WERI-Rb-1 (cell line): Measurements from ENCODE around the gene CKLF.
"Not testable (repeated sequence)": the region's sequence is repeated elsewhere in the genome, so short reads cannot be mapped to it uniquely, and the experiment has no call there.

ENCODE experiments used
- DNase-seq: peaks from one replicate; pipeline ENCODE4 v3.0.0-alpha.2; 2020
- H3K27ac ChIP-seq: fragments of 250-450 bp; sonication (Bioruptor Pico); 2 replicates; pipeline ENCODE4 v1.5.1; 2020; ENCODE audit warnings: mild to moderate bottlenecking, moderate library complexity
- H3K27me3 ChIP-seq: fragments of 250-450 bp; sonication (Bioruptor Pico); 2 replicates; pipeline ENCODE4 v1.5.1; 2021; ENCODE audit warnings: mild to moderate bottlenecking, low read depth, moderate library complexity; ENCODE audit not compliant: insufficient read depth, severe bottlenecking
- H3K36me3 ChIP-seq: fragments of 250-450 bp; sonication (Bioruptor Pico); 2 replicates; pipeline ENCODE4 v1.5.1; 2020; ENCODE audit warnings: mild to moderate bottlenecking, moderate library complexity
- H3K4me3 ChIP-seq: 2 replicates; pipeline ENCODE4 v1.5.1; 2011; ENCODE audit warnings: low read depth, mild to moderate bottlenecking, control low read depth, low read length
- H3K9me3 ChIP-seq: fragments of 250-450 bp; sonication (Bioruptor Pico); 2 replicates; pipeline ENCODE4 v1.5.1; 2021; ENCODE audit warnings: mild to moderate bottlenecking, moderate library complexity; ENCODE audit not compliant: severe bottlenecking
- CTCF ChIP-seq: IDR thresholded peaks from 2 replicates; pipeline ENCODE4 v1.5.1; 2011; ENCODE audit warnings: low read depth, mild to moderate bottlenecking, control low read depth, inconsistent platforms, low read length

CKLF gene

GRCh38 chr16:66562409-66562808, 10.0 kb downstream of the CKLF start:
- H3K36me3 ChIP-seq: peaks cover 60% of the 10 kb centered on the region
- no peaks in the 10 kb centered on the region for H3K27me3 ChIP-seq
- no peak for DNase-seq
- no peak overlapping the region for H3K27ac ChIP-seq
- H3K4me3 ChIP-seq: no peak overlapping the region
- no peaks in the 10 kb centered on the region for H3K9me3 ChIP-seq
- TF ChIP-seq CTCF: no peak

GRCh38 chr16:66562986-66563385, 10.6 kb downstream of the CKLF start:
- peaks cover 61% of the 10 kb centered on the region for H3K36me3 ChIP-seq
- H3K27me3 ChIP-seq: no peaks in the 10 kb centered on the region
- H3K9me3 ChIP-seq: no peaks in the 10 kb centered on the region
- TF ChIP-seq CTCF: no peak
- no peak overlapping the region for H3K4me3 ChIP-seq
- H3K27ac ChIP-seq: no peak overlapping the region
- DNase-seq: no peak

GRCh38 chr16:66563574-66564334, 11.4 kb downstream of the CKLF start:
- Histone ChIP-seq H3K36me3 (peaks cover 53% of the 10 kb centered on the region), H3K9me3 (no peaks in the 10 kb centered on the region), H3K27me3 (no peaks in the 10 kb centered on the region), H3K4me3 (no peak overlapping the region), H3K27ac (no peak overlapping the region)
- no peak for DNase-seq
- TF ChIP-seq CTCF: no peak

GRCh38 chr16:66566051-66566901, 13.9 kb downstream of the CKLF start, which contains the start of gene CMTM1:
CMTM1 (plus strand) TSS chr16:66566439; CDS start chr16:66566514, 75 bp downstream.
- DNase-seq: no peak
- H3K36me3 ChIP-seq: peaks cover 38% of the 10 kb centered on the region
- no peaks in the 10 kb centered on the region for H3K9me3 ChIP-seq
- H3K27me3 ChIP-seq: no peaks in the 10 kb centered on the region
- no peak for TF ChIP-seq CTCF
- no peak within 1 kb of the TSS for H3K4me3 ChIP-seq
- no peak within 1 kb of the TSS for H3K27ac ChIP-seq

GRCh38 chr16:66567270-66567669, 14.9 kb downstream of the CKLF start:
- H3K27ac ChIP-seq, H3K27me3 ChIP-seq, H3K9me3 ChIP-seq, DNase-seq, H3K4me3 ChIP-seq: not testable (repeated sequence)
- H3K36me3 ChIP-seq: peaks cover 35% of the 10 kb centered on the region

- Histone ChIP-seq H3K27ac (no peak overlapping the region), H3K4me3 (no peak overlapping the region), H3K27me3 (no peaks in the 10 kb centered on the region), H3K36me3 (peaks cover 33% of the 10 kb centered on the region), H3K9me3 (no peaks in the 10 kb centered on the region)
- DNase-seq: no peak
- TF ChIP-seq CTCF: no peak
Observed at GRCh38 chr16:66568355-66568754, 16.0 kb downstream of the CKLF start.
